Activated CD8-positive, alpha-beta memory T cell treated with anti-CD3 and anti-CD28 coated beads for 1 hour (primary cell): ENCODE measurements around the gene HELZ2.
A peak's percentile ranks its signal among the peaks of the same experiment; 100 is the strongest.

Experiments
- DNase-seq, 2 donors: peaks; one replicate each; pipeline ENCODE4 v3.0.0-alpha.2; 2020; ENCODE audit warnings: low read depth in 1 of 2; ENCODE audit errors: extremely low read depth in 1 of 2

HELZ2 gene

GRCh38 chr20:63539441-63540370, 34.3 kb downstream of the HELZ2 start:
- no peak for DNase-seq

GRCh38 chr20:63539092-63539430, 35.0 kb downstream of the HELZ2 start:
- no peak for DNase-seq

- DNase-seq, result no peak
Observed at GRCh38 chr20:63538204-63539091, 35.6 kb downstream of the HELZ2 start.

GRCh38 chr20:63537525-63538203, 36.4 kb downstream of the HELZ2 start:
- DNase-seq, result peak; percentile 79 to 83

- no peak for DNase-seq
Observed at GRCh38 chr20:63536997-63537524, 37.0 kb downstream of the HELZ2 start, which contains the start of gene PTK6. PTK6 (minus strand) TSS chr20:63537376; CDS start chr20:63537314, 62 bp downstream.

- DNase-seq, result no peak
Observed at GRCh38 chr20:63536241-63536977, 37.6 kb downstream of the HELZ2 start.

- DNase-seq, result no peak
Observed at GRCh38 chr20:63534831-63535651, 39.0 kb downstream of the HELZ2 start.

- no peak for DNase-seq
Observed at GRCh38 chr20:63534427-63534830, 39.6 kb downstream of the HELZ2 start.

GRCh38 chr20:63533871-63534393, 40.1 kb downstream of the HELZ2 start:
- DNase-seq, result no peak

- DNase-seq, result no peak
Observed at GRCh38 chr20:63533388-63533787, 40.7 kb downstream of the HELZ2 start.

- DNase-seq, result no peak
Observed at GRCh38 chr20:63532449-63532971, 41.5 kb downstream of the HELZ2 start.

- no peak for DNase-seq
Observed at GRCh38 chr20:63531686-63532448, 42.2 kb downstream of the HELZ2 start.

GRCh38 chr20:63530788-63531160, 43.3 kb downstream of the HELZ2 start:
- no peak for DNase-seq

- no peak for DNase-seq
Observed at GRCh38 chr20:63529861-63530787, 43.9 kb downstream of the HELZ2 start.

- no peak for DNase-seq
Observed at GRCh38 chr20:63529180-63529860, 44.7 kb downstream of the HELZ2 start.

- no peak for DNase-seq
Observed at GRCh38 chr20:63527184-63527583, 46.9 kb downstream of the HELZ2 start.
